PC-3 (cell line): ENCODE measurements around the gene WDR82. TPM values are rescaled to one million over a fixed set of nuclear protein-coding genes. Genes with fewer than 3 reads are reported as not detected.
"Not testable (repeated sequence)": the region's sequence is repeated elsewhere in the genome, so short reads cannot be mapped to it uniquely, and the experiment has no call there.

ENCODE experiments used
- ATAC-seq: fragments of 200-7000 bp; cut with Tn5 transposase; 2 replicates; pipeline ENCODE4 v1.9.1; 2020; ENCODE audit warnings: mild to moderate bottlenecking, moderate library complexity
- BruUV-seq: library from RNA; stranded (reverse); fragments of 400-500 nt; replicated peaks from 2 replicates; lab custom pipeline; 2021; lab: Mats Ljungman, UMichigan
- CTCF ChIA-PET: fragments of 300-600 bp; sonication (Branson Sonifier 250); formaldehyde crosslinking; loops from one replicate; lab custom pipeline; 2022; ENCODE audit warnings: antibody characterized with exemption; lab: Charles Lee
- POLR2A ChIA-PET: fragments of 300-600 bp; sonication (Branson Sonifier 250); formaldehyde crosslinking; loops from one replicate; lab custom pipeline; 2022; ENCODE audit warnings: antibody characterized with exemption; ENCODE audit not compliant: unreplicated experiment; lab: Charles Lee
- DNase-seq: peaks from one replicate; pipeline ENCODE4 v3.0.0-alpha.2; 2015
- H2AFZ ChIP-seq: fragments of 300-600 bp; sonication (generic); 2 replicates; pipeline ENCODE4 v1.6.0; 2016; ENCODE audit warnings: antibody characterized with exemption, low read length
- H3F3A ChIP-seq: fragments of 300-600 bp; sonication (generic); one replicate; pipeline ENCODE4 v1.6.0; 2017; ENCODE audit warnings: antibody characterized with exemption, low read length, control low read depth, mild to moderate bottlenecking; ENCODE audit not compliant: unreplicated experiment
- H3K27ac ChIP-seq: fragments of 300-600 bp; sonication (generic); 2 replicates; pipeline ENCODE4 v1.5.1; 2016; ENCODE audit warnings: mild to moderate bottlenecking, low read length
- H3K27me3 ChIP-seq: fragments of 300-600 bp; sonication (generic); 2 replicates; pipeline ENCODE4 v1.6.1; 2016; ENCODE audit warnings: low read length, mixed read lengths
- H3K36me3 ChIP-seq: fragments of 300-600 bp; sonication (generic); 2 replicates; pipeline ENCODE4 v1.6.1; 2016; ENCODE audit warnings: low read depth, mixed run types, low read length, mixed read lengths
- H3K4me1 ChIP-seq: fragments of 300-600 bp; sonication (generic); 2 replicates; pipeline ENCODE4 v1.5.1; 2016; ENCODE audit warnings: low read length; ENCODE audit not compliant: insufficient read depth
- H3K4me2 ChIP-seq: fragments of 300-600 bp; sonication (generic); 2 replicates; pipeline ENCODE4 v1.6.0; 2016; ENCODE audit warnings: low read length
- H3K4me3 ChIP-seq: fragments of 300-600 bp; sonication (generic); 2 replicates; pipeline ENCODE4 v1.5.1; 2016; ENCODE audit warnings: mild to moderate bottlenecking, low read length, mixed read lengths
- H3K79me2 ChIP-seq: fragments of 300-600 bp; sonication (generic); 2 replicates; pipeline ENCODE4 v1.6.1; 2017; ENCODE audit warnings: low read length, mixed read lengths
- H3K9ac ChIP-seq: fragments of 300-600 bp; sonication (generic); 2 replicates; pipeline ENCODE4 v1.6.0; 2016; ENCODE audit warnings: mild to moderate bottlenecking, low read length
- H3K9me2 ChIP-seq: fragments of 300-600 bp; sonication (generic); replicated peaks from 2 replicates; pipeline ENCODE4 v1.6.1; 2016; ENCODE audit warnings: mixed run types, low read length, mixed read lengths
- H3K9me3 ChIP-seq: fragments of 300-600 bp; sonication (generic); 2 replicates; pipeline ENCODE4 v1.6.1; 2016; ENCODE audit warnings: low read length, mixed read lengths
- H4K20me1 ChIP-seq: fragments of 300-600 bp; sonication (generic); 2 replicates; pipeline ENCODE4 v1.6.1; 2016; ENCODE audit warnings: low read length, mixed read lengths
- EZH2 ChIP-seq: fragments of 300-600 bp; sonication (generic); IDR thresholded peaks from one replicate; pipeline ENCODE4 v1.6.1; 2017; ENCODE audit warnings: antibody characterized with exemption, mild to moderate bottlenecking, low read length; ENCODE audit not compliant: unreplicated experiment
- intact Hi-C: fragments of 100-400 bp; cut with micrococcal nuclease; formaldehyde crosslinking; loops from 2 replicates; pipeline ENCODE4 v1.9.0; 2023
- total RNA-seq: library from RNA; depleted of rRNA; stranded (reverse); fragments of >200 nt; gene quantifications from 2 replicates; pipeline ENCODE4 v1.2.3, GENCODE V29; 2014
- TF ChIP-seq, protein P1 (sequence below): fragments of 300-600 bp; sonication (generic); conservative IDR thresholded peaks from 2 replicates; pipeline ENCODE4 v1.5.1; 2017; ENCODE audit warnings: antibody characterized with exemption, low read depth, mild to moderate bottlenecking, low read length

The WDR82 gene
- total RNA-seq, 1 experiment from 2014 or later: 56.4 TPM

DNA sequence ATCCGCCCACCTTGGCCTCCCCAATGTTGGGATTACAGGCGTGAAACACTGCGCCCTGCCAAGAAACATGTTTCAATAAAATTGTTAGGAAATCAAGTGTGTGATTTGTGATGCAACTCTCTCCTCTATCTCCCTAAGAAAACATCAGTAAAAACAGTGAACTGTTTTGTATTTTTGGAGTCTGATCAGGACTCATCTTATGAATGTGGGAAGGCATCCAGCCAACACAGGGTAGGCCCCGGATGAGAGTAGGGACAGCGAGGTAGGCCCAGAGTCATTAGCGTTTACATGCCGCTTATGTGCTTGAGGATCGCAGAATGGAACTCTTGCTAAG lies 8.3 kb upstream of the WDR82 start:
- H4K20me1 ChIP-seq: no peaks in the 10 kb centered on the region
- H3K9me3 ChIP-seq: no peaks in the 10 kb centered on the region
- peaks cover 10% of the 10 kb centered on the region for H3K79me2 ChIP-seq
- H3K9me2 ChIP-seq: no peaks in the 10 kb centered on the region
- H3F3A ChIP-seq: no peaks in the 10 kb centered on the region
- ChIA-PET CTCF (no interaction called here), POLR2A (interaction anchor here (1.3 kb wide), 1 partner anchor 8 kb away, joined by 11 read pairs; the partner anchor contains the start of gene WDR82)
- intact Hi-C loops: loop anchor here (5.0 kb wide), 1 partner anchor 134 kb away; the partner anchor contains the start of gene POC1A
- H3K4me1 ChIP-seq: peaks cover 8% of the 10 kb centered on the region
- peak overlapping the region; percentile 99 for H3K27ac ChIP-seq
- peak overlapping the region; percentile 85 for H3K4me2 ChIP-seq
- H3K27me3 ChIP-seq: no peaks in the 10 kb centered on the region
- TF ChIP-seq, protein P1, sequence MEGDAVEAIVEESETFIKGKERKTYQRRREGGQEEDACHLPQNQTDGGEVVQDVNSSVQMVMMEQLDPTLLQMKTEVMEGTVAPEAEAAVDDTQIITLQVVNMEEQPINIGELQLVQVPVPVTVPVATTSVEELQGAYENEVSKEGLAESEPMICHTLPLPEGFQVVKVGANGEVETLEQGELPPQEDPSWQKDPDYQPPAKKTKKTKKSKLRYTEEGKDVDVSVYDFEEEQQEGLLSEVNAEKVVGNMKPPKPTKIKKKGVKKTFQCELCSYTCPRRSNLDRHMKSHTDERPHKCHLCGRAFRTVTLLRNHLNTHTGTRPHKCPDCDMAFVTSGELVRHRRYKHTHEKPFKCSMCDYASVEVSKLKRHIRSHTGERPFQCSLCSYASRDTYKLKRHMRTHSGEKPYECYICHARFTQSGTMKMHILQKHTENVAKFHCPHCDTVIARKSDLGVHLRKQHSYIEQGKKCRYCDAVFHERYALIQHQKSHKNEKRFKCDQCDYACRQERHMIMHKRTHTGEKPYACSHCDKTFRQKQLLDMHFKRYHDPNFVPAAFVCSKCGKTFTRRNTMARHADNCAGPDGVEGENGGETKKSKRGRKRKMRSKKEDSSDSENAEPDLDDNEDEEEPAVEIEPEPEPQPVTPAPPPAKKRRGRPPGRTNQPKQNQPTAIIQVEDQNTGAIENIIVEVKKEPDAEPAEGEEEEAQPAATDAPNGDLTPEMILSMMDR: no peak
- no TSS peak for BruUV-seq
- no peak for ATAC-seq
- H3K36me3 ChIP-seq: no peaks in the 10 kb centered on the region
- DNase-seq: no peak
- peak overlapping the region; percentile 99 for H3K9ac ChIP-seq
- H3K4me3 ChIP-seq: peak overlapping the region; percentile 90
- peak overlapping the region; percentile 97; the same call in 1 of the 2 replicates for H2AFZ ChIP-seq

DNA sequence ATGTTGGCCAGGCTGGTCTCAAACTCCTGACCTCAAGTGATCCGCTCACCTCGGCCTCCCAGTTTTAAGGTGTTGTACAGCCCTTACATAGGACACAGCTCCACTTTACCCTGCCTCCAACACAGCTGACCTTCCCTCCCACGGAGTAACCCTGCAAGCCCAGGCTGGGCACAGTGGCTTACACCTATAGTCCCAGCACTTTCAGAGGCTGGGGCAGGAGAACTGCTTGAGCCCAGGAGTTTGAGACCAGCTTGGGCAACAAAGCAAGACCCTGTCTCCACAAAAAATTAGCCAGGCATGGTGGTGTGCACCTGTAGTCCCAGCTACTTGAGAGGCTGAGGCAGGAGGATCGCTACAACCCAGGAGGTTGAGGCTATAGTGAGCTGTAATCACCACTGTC lies 5.6 kb upstream of the WDR82 start:
- H3K9me3 ChIP-seq, intact Hi-C loops, H3K36me3 ChIP-seq, H3K9me2 ChIP-seq, H3F3A ChIP-seq, H3K27ac ChIP-seq, DNase-seq, H2AFZ ChIP-seq, H4K20me1 ChIP-seq, CTCF ChIA-PET, ATAC-seq, POLR2A ChIA-PET, H3K4me2 ChIP-seq, H3K27me3 ChIP-seq, BruUV-seq, H3K4me3 ChIP-seq, H3K9ac ChIP-seq: not testable (repeated sequence)
- Histone ChIP-seq H3K79me2 (peaks cover 12% of the 10 kb centered on the region), H3K4me1 (peaks cover 19% of the 10 kb centered on the region)

DNA sequence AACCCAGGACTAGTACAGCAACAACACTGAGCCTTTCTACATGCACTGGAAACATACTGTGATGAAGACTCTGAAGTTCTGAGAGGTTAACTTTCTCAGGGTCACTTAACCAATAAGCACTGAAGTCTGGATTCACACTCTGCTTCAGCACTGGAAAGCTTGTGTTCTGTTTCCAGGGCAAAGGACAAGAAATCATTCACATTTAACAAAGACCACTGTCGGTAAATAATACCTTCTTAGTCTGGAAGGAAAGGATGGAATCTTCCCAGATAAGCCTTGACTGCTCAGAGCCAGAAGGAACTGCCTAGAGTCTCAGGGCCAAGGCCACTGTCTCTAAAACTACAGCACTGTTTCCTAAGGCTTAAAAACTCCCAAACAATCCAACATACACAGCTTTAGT lies 4.9 kb upstream of the WDR82 start:
- intact Hi-C loops: no loop called here
- H3K36me3 ChIP-seq: no peaks in the 10 kb centered on the region
- CTCF ChIA-PET: no interaction called here
- no peak overlapping the region for H3K27ac ChIP-seq
- H3K9ac ChIP-seq: no peak overlapping the region
- no peak overlapping the region for H3K4me2 ChIP-seq
- H3F3A ChIP-seq: no peaks in the 10 kb centered on the region
- DNase-seq (no peak), ATAC-seq (no peak)
- H4K20me1 ChIP-seq: no peaks in the 10 kb centered on the region
- H3K4me3 ChIP-seq: no peak overlapping the region
- H3K79me2 ChIP-seq: peaks cover 14% of the 10 kb centered on the region
- POLR2A ChIA-PET: no interaction called here
- H3K9me3 ChIP-seq: no peaks in the 10 kb centered on the region
- no peak overlapping the region for H2AFZ ChIP-seq
- BruUV-seq: no TSS peak
- peaks cover 21% of the 10 kb centered on the region for H3K4me1 ChIP-seq
- no peak for TF ChIP-seq EZH2
- TF ChIP-seq, protein P1: no peak
- H3K9me2 ChIP-seq: no peaks in the 10 kb centered on the region
- H3K27me3 ChIP-seq: no peaks in the 10 kb centered on the region
